ENCODE data around the gene SLC5A9.
"Not testable (repeated sequence)": the region's sequence is repeated elsewhere in the genome, so short reads cannot be mapped to it uniquely, and the experiment has no call there.

The SLC5A9 gene

DNA sequence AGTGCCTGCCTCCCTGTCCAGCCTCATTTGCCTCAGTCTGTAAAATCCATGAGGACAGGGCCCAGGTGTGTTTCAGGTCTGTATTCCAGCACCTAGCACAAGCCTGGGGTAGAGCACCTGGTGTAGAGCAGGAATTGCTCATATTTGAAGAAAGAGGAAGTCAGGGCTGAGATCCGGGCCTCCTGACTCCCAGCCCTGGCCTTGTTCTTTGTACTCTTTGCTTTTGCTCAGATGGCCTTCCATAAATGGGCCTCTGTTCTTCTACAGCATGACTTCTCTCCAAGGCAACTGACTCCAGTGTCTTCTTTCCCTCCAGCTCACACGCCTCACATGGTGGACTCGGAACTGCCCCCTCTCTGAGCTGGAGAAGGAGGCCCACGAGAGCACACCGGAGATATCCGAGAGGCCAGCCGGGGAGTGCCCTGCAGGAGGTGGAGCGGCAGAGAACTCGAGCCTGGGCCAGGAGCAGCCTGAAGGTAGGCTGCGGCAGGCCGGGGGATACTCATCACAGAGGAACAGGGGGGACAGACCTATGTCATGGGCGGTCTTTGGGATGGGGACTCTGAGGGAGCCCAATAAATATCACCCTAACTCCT is 19.7 kb downstream of the SLC5A9 start:
- peak; percentile 19 to 48 (median 36) for DNase-seq

DNA sequence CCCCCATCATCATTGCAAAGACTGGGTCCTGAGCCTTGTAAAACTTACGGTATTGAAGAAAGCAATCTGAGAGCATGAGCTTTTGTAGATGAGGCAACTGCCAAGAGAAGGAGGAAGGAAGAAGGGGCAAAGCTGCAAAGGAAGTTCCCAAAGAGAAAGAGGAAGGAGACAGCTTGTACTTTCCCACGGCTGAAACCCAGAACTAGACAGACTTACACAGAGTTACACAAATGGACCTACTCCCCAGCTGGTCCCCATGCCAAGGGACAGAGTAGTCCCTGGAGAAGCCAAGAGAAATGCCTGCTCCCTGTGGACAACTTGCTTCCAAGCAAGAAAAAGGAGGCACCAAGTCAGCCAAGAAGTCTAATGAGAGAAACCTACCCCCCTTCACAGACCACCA is 22.6 kb downstream of the SLC5A9 start:
- peak; percentile 80 to 92 (median 86) for DNase-seq

- DNase-seq, result peak; percentile 38 to 70 (median 65)
These were observed 24.2 kb downstream of the SLC5A9 start for GRCh38 chr1:48246727-48247126.

GRCh38 chr1:48248356-48248755 is 25.8 kb downstream of the SLC5A9 start:
- no peak for DNase-seq

DNA sequence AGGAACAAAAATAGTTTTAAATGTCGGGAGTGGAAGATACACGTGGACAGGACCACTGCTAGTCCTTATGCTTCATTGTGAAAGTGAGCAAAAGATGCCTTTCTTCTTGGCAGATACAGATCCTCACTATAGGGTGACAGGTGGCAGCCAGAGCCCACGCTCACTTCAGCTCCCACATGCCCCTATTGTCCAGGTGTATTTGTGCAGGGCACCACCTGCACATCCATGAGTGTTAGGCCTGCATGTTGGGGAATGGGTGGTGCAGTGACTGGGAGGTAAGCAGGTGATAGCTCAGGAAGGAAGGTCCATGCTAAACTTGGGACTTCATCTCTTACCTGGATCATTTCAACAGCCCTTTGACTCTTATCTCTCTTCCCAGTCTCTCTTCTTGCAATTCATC is 27.4 kb downstream of the SLC5A9 start:
- DNase-seq, result no peak

GRCh38 chr1:48250572-48250971 is 28.1 kb downstream of the SLC5A9 start:
- no peak for DNase-seq

DNA sequence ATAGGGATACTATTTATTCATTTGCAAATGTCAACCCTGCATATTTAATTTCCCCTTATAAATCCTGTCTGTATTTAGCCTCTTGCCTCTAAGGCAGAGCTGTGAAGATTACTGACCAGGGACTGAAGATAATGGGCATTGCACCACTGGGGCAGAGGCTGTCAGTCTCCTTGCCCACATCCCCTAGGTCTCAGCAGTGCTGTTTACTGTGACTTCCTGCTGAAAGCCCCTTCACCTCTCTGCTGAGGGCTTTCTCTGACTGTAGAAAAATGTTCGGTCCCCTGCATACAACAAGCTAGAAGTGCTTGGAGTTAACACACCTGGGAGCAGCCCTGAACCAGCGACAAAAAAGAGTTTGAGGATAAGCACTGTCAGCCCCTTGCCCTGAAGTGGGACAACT is 28.8 kb downstream of the SLC5A9 start:
- DNase-seq, result no peak

- no peak for DNase-seq
These were observed 29.3 kb downstream of the SLC5A9 start for GRCh38 chr1:48251821-48252220.

- no peak for DNase-seq
These were observed 31.7 kb downstream of the SLC5A9 start for GRCh38 chr1:48254254-48254653.

GRCh38 chr1:48258106-48258505 is 35.6 kb downstream of the SLC5A9 start:
- DNase-seq, result no peak

DNA sequence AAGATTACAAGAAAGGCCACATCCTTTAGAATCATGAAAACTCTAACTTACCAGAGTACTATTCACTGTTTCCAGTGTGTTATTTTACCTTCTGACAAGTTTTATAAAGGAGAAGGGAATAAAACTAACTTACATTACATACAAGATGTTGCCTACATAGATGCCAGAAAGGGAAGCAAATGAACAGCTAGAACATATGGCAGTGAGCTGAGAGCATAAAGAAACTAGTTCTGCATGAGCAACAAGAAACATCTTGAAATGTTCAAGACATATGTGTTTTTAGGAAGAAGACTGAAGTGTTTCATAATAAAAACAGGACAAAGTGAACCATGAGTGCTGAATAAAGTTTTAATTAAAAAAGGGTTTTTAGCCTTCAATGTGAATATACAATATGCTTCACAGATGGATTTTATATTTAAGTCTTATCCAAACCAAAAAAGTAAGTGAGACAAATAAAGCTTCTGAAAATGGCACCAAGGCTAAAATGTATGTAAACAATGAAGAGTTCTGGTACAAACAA is 39.4 kb downstream of the SLC5A9 start:
- DNase-seq, result no peak

DNA sequence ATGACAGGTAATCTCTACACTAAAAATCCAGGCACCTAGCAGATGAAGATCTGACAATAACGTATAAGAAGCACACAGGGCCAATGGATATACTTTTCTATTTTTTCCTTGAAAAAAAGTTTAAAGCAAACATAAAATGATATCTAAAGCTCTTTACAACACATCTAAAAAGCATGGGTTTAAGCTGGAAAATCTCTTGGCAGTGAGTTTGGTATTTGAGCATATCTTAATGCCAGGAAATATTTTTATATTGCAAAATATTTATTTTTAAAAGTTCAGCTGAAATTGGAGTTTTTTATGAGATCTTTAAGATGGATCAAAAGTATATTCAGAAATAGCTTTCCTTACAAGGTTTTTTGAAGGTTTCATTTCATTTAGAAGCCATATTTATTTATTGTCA is 40.5 kb downstream of the SLC5A9 start:
- DNase-seq, result no peak

DNA sequence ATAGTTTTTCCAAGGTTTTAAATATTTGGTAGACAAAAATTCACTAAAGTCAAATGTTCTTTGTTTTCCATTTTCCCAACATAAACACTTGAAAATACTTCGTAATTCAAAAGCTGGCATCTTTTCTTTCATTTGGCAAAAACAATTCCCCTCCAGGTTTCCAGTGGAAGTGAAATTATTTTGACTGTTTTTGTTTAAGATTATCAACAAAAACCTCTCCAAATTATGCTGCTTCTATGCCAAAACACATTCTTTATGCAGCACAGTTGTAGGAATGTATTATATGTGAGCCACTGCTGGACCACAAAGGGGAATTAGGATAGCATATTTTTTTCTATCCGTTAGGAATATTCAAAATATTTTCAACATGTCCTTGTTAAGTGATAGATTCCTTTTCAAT is 44.1 kb downstream of the SLC5A9 start:
- DNase-seq, result no peak

DNA sequence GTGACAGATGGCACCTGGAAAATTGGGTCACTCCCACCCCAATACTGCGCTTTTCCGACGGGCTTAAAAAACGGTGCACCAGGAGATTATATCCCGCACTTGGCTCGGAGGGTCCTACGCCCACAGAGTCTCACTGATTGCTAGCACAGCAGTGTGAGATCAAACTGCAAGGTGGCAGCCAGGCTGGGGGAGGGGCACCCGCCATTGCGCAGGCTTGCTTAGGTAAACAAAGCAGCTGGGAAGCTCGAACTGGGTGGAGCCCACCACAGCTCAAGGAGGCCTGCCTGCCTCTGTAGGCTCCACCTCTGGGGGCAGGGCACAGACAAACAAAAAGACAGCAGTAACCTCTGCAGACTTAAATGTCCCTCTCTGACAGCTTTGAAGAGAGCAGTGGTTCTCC is 54.9 kb downstream of the SLC5A9 start:
- not testable (repeated sequence) for DNase-seq

GRCh38 chr1:48282329-48282728 is 59.8 kb downstream of the SLC5A9 start:
- DNase-seq, result not testable (repeated sequence)

DNA sequence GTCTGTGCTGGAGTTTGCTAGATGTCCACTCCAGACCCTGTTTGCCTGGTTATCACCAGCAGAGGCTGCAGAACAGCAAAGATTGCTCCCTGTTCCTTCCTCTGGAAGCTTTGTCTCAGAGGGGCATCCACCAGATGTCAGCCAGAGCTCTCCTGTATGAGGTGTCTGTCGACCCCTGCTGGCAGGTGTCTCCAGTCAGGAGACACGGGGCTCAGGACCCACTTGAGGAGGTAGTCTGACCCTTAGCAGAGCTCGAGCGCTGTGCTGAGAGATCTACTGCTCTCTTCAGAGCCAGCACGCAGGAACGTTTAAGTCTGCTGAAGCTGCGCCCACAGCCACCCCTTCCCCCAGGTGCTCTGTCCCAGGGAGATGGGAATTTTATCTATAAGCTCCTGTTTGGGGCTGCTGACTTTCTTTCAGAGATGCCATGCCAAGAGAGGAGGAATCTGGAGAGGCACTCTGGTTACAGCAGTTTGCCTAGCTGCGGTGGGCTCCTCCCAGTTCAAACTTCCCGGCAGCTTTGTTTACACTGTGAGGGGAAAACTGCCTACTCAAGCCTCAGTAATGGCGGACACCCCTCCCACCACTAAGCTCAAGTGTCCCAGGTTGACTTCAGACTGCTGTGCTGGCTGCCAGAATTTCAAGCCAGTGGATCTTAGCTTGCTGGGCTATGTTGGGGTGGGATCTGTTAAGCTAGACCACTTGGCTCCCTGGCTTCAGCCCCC is 62.3 kb downstream of the SLC5A9 start:
- not testable (repeated sequence) for DNase-seq

- DNase-seq, result peak in 1 of 4 experiments; percentile 4
These were observed 63.0 kb downstream of the SLC5A9 start for GRCh38 chr1:48285525-48285924.

DNA sequence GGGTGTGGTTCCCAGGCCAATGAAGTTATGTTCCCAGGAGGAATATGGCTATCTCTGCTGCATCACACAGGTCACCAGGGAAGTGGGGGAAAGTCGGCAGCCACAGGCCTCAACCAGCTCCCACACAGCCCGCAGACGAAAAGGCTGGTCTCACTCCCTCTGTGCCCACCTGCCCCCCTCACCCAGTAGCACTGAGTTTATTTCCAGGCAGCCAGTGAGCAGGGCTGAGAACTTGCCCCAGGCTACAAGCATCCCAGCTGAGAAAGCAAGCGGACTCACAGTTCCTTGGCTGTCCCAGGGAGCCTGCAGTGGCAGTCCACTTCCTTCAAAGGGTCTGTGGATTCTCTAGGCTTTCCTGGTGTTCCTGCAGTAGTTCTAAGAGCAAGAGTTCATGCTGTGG is 68.9 kb downstream of the SLC5A9 start:
- DNase-seq, result no peak

DNA sequence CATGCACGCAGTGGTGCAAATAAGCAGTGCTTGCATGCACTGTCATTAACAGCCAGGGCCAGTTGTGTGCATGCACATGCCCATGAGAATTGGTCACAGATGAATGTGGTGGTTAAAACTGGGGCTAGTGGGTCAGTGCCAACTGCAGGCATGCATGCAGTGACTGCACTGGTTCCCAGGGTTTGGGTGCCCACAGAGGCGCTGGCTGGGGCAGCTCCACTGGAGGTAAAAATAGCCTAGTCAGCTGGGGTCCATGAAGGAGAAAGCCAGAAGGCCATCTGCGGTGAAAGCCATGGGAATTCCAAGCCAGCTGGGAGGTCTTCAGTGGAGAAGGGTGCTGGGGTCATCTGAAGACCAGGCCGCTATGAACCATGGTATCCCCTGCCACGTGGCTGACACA is 70.2 kb downstream of the SLC5A9 start:
- no peak for DNase-seq

GRCh38 chr1:48294094-48294493 is 71.6 kb downstream of the SLC5A9 start:
- not testable (repeated sequence) for DNase-seq

GRCh38 chr1:48294656-48295055 is 72.1 kb downstream of the SLC5A9 start:
- no peak for DNase-seq
